NCI-H146 (cell line): ENCODE data around the gene RNASEH2C.
A peak's percentile ranks its signal among the peaks of the same experiment; 100 is the strongest.
"Not testable (repeated sequence)": the region's sequence is repeated elsewhere in the genome, so short reads cannot be mapped to it uniquely, and the experiment has no call there.

Source experiments
- DNase-seq: peaks from one replicate; lab custom pipeline; 2025; lab: John Stamatoyannopoulos, UW

Gene RNASEH2C

DNA sequence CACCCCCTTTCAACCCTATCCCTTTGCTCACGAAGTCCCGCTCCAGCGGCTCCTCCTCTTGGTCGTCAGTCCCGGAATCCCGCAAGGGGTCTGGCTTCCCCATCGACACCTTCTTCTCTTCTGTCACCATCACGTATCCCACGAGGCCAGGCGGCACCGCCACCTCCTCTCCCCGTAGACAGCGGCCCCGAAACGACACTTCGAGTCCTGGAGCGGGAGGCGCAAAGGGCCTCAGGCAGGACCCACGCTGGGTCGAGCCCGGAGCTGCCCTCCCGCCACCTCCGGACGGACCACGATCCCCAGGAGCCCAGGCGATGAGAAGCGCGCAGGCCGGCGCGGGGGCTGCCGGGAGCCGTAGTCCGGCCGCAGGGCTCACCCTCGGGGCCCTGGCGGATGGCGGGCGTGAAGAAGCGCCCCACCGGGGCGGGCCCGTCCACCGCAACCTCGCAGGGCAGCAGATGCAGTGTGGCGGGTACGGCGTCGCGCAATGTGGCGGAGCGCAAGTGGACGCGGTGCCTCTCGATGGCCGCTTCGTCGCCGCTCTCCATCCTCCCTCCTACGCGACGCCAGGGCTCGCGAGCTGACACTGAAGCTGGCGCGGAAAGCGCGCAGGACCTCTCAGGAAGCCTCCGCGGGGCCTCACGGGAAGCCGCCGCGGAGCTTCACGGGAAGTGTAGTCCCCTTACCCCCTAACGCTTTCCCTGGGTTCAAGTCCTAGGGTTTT, at the start of gene RNASEH2C:
Gene RNASEH2C, minus strand, starts transcription at position 588 of the 724 bp plus-strand sequence. Its CDS starts 40 bp downstream, at position 548.
- peak; percentile 81 for DNase-seq

DNA sequence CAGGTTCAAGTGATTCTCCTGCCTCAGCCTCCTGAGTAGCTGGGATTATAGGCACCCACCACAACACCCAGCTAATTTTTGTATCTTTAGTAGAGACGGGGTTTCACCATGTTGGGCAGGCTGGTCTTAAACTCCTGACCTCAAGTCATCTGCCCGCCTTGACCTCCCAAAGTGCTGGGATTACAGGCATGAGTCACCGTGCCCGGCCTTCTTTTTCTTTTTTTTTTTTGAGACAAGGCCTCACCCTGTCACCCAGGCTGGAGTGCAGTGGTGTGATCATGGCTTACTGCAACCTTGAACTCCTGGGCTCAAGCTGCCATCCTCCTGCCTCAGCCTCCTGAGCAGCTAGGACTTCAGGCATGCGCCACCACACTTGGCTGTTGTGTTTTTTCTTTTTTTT, 47.2 kb upstream of the RNASEH2C start:
- not testable (repeated sequence) for DNase-seq

DNA sequence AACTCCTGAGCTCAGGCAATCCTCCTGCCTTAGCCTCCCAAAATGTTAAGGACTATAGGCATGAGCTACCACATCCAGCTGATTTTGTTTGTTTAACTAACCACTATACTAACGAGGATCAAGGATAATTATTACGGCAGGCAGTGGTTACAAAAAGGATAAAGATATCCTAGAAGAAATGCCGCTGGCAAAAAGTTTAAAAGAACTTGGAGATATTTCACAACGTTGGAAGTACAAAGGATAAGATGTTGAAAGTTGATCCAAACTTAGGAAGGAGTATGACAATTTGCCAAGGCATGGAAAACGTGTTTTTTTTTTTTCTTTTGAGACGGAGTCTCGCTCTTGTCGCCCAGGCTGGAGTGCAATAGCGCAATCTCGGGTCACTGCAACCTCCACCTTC, 46.8 kb upstream of the RNASEH2C start:
- DNase-seq = no peak

DNA sequence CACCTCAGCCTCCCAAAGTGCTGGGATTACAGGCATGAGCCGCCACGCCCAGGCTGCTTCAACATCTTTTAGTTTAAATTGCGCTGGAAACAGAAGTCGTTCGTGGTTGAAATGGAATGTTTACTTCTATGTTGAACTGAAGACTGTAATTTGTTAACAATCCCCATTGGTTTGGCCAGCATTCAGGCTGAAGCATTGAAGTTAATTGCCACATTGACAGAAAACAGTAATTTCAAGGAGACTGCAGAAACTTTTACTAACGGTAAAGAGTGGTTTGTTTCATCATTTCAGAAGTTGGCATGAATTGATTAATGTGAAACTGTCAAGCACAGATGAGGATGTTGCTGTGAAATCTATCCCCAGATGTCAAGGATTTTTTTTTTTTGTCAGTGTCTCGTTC, 45.9 kb upstream of the RNASEH2C start:
- DNase-seq = no peak

DNA sequence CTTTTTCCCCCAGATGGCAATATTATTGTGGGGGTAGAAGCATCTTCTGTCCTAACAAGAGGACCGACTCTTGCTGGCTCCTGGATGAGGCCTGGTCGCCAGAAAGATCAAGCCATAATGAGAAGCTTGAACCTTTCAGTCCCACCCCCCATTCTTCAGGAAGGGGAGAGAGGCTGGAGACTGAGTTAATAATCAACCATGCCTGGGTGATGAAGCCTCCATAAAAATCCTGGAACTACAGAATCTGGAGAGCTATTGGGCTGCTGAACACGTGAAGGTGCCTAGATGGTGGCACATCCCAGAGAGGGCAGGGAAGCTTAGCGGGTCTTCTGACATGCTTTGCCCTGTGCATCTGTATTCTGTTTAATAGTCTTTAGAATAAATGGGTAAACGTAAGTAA, 43.8 kb upstream of the RNASEH2C start:
- DNase-seq = no peak

DNA sequence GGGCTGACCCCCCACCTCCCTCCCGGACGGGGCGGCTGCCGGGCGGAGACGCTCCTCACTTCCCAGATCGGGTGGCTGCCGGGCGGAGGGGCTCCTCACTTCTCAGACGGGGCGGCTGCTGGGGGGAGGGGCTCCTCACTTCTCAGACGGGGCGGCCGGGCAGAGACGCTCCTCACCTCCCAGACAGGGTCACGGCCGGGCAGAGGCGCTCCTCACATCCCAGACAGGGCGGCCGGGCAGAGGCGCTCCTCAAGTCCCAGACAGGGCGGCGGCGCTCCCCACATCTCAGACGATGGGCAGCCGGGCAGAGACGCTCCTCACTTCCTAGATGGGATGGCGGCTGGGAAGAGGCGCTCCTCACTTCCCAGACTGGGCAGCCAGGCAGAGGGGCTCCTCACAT, 42.2 kb upstream of the RNASEH2C start:
- DNase-seq = not testable (repeated sequence)

DNA sequence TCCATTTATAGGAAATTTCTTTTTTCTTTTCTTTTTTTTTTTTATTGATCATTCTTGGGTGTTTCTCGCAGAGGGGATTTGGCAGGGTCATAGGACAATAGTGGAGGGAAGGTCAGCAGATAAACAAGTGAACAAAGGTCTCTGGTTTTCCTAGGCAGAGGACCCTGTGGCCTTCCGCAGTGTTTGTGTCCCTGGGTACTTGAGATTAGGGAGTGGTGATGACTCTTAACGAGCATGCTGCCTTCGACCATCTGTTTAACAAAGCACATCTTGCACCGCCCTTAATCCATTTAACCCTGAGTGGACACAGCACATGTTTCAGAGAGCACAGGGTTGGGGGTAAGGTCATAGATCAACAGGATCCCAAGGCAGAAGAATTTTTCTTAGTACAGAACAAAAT, 41.6 kb upstream of the RNASEH2C start:
- not testable (repeated sequence) for DNase-seq

DNA sequence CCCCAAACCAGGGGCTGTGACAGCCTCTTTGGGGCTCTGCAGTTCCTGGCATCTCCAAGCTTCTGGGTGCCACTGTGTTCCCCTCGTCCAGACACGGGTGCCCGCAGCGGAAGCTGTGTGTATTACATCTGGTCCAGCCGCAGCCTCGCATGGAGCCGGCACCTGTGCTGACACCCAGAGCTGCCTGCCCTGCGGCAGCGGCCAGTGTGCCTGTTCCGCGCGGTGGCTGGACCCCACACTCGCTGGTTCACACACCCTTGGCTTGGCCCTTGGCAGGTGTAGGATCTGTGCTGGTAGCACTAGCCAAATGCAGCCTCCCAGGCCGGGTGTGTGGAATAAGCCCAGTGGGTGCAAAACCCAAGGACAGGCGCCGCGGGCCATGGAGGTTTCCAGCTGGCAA, 24.5 kb upstream of the RNASEH2C start:
- peak; percentile 28 for DNase-seq

DNA sequence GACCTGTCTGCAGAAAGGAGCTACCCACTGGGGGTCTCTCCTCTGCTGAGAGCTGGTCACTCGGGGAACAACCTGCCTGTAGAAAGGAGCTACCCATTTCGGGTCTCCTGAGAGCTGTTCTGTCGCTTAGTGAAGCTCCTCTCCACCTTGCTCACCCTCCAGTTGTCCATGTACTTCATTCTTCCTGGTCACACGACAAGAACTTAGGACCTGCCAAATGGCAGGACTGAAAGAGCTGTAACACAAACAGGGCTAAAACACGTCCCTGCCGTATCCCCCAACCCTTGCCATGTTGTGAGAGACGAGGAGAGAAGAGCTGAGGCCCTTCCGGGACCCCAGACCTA, 24.1 kb upstream of the RNASEH2C start:
- DNase-seq = no peak

DNA sequence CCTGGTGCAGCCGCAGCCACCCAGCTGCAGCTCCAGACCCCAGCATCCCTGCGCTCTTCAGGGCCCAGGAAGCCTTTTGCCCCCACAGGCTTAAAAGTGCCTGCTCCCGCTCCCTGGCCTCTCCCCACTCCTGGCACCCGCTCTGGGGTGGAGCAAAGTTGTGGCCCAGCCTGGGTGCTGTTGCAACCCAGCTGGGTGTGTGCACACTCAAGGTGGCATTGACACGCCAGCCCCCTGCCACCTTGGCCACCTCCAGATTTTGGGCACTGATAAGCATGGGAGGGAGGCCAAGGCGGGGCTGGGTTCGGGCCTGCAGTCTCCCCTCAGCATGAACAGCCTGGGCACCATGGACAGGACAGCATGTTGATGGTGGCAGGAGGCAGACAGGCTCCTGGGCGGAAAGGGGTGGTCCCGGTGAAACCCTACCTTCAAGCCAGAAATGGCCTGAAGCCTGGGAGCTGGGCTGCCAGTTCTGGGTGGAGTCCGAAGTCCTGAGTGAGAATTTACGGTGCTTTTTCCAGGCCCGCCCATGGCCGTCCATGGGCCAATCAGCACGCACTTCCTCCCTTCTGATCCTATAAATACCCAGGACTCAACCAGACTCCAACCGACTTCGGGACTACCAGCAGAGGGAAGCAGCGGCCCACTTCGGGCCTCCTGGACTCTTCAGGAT, 23.6 kb upstream of the RNASEH2C start:
- DNase-seq = peak; percentile 63

DNA sequence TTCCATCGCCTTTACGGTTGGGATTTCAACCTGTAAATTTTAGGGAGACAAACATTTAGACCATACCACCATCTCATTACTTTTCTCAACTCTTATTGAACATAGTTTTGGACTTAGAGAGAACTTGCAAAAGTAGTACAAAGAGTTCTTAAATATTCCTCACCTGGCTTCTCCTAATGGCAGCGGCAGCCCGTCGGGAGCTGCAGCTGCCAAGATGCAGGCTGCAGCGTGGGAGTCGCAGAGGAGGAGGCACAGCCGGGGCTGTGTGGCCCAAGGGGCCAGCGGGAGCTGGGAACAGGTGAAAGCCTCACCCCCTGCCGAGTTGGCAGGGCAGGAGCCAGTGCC, 23.1 kb upstream of the RNASEH2C start:
- peak; percentile 57 for DNase-seq

DNA sequence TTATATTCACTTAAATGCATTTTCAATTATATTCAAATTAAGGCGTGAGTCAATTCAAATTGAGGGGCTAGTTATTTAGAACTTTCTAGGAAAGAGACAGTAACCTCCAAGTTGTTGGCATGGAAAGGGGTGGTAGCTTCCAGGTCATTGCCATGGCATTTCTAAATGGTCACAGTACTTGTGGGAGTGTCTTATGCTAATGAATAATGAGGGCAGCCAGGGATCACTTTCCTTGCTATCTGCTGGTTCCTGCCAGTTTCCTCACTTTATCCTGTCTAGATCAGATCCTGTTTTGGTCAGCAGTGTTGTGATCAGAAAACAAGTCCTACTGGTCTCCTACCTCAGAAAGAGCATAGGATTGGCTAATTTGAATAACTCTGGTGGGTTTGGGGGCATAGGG, 21.8 kb upstream of the RNASEH2C start:
- DNase-seq = no peak

DNA sequence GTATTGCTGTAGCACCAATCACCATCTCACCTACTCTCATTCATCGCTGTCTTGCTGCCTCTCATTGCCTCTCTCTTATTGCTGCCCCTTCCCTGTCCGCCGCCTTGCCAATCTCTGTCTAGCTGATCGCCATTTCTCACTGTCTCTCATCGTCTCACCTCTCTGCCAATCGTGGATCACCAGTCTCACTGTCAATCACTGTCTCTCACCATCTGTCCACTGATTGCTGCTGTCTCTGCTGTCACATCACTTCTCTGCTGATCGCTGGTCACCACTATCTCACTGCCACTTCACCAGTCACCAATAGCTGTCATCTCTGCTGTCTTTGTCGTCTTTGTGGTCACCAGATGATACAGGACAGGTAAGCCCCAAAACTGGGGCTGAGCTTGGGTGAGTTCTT, 20.6 kb upstream of the RNASEH2C start:
- DNase-seq = no peak

DNA sequence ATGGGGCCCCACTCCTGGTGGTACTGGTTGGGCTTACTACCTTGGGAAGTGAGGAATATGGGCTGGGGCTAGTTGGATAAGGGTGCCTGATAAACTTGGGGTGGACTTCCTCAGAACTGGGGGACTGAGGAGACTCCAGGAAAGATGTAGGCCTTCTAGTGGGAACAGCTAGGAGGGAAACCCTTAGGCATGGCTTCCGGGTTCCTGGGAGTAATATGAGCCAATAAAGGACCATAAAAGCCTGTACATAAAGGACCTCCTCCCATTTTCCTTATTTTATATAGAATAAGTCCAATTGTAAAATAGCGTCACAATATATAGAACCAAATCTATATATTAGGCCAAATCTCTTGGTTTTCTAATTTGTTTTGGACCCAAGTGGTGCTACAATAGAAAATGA, 18.4 kb upstream of the RNASEH2C start:
- no peak for DNase-seq

DNA sequence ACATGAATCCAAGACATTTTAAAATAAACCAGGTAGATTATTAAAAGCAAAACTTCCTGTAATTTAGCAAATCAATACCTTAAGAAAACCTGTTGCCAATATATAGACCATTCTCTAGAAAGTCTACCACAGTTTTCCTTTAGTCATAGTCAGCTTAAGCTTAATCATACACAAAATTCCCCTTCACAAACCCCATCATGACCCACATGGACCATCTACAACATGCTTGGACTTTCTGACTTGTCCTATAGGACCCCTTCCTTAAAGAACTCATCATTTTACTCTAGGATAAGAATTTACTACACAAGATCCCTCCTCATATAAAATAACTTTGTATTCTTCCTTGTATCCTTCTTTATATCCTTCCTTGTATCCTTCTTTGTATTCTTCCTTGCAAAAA, 16.2 kb upstream of the RNASEH2C start:
- no peak for DNase-seq

DNA sequence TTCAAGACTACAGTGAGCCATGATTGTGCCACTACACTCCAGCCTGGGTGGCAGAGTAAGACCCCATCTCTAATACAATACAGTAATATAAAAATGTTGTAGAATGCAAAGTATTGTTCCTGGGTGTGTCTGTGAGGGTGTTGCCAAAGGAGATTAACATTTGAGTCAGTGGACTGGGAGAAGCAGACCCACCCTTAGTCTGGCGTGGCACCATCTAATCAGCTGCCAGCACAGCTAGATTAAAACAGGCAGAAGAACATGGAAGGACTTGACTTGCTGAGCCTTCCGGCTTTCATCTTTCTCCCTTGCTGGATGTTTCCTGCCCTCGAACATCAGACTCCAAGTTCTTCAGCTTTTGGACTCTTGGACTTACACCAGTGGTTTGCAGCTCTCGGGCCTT, 14.5 kb upstream of the RNASEH2C start:
- DNase-seq = not testable (repeated sequence)

DNA sequence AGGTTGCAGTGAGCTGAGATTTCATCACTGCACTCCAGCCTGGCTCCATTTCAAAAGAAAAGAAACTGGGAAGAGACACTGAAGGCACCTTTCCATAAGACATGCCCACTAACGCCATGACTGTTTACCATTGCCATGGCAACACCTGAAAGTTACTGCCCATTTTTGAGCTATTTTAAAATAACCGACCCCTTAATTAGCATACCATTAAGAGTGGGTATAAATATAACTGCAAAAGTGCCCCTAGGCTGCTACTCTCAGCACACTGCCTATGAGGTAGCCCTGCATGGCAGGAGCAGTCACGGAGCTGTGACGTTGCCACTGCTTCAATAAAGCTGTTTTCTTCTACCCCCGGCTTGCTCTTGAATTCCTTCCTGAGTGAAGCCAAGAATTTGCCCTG, 9.9 kb upstream of the RNASEH2C start:
- no peak for DNase-seq

DNA sequence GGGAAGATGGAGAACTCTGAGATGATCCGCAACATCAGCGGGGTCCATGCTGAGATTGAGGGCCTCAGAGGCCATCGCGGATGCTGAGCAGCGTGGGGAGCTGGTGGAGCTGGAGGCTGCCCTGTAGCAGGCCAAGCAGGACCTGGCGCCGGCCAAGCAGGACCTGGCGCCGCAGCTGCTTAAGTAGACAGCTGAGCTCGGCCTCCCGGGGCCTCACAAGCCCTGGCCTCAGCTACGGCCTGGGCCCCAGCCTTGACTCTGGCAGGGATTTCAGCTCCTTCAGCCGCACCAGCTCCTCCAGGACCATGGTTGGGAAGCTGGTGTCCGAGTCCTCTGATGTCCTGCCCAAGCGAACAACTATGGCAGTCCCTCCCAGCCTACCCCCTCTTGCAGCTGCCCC, 7.3 kb upstream of the RNASEH2C start:
- DNase-seq = no peak

DNA sequence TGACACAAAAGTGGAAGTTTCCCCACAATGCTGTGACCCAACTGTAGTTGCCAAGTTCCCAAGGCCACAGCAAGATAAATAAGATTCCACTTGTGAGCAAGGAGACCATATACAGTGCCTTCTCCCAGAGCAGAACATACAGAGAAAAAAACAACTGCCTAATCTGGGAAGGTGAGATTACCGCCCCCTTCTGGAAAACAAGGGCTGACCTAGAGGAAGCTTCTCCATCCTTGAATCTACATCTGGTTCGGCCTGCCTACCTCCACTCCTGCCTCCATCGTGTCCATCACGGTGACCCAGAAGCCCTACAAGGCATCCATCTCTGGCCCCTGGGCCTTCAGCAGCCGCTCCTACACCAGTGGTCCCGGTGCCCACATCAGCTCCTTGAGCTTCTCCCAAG, 6.1 kb upstream of the RNASEH2C start:
- DNase-seq = no peak

DNA sequence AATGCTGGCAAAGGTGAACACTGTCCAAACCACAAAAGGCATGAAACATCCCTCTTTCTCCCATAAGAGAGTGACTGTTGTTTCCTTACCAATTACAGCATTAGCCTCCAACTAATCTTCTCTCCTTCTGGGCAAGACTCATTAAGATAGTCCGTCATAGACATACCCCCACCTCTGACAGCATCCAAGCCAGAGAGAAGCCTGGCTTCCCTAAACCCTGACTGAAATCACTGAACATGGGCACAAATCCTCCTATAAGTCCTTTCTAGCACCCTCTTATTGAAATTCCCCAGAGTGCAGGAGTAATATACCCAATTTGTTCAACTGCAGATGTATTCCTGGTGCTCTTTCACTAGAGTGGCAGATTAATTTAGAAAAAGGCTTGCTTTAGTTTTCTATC, 1.7 kb upstream of the RNASEH2C start:
- no peak for DNase-seq

DNA sequence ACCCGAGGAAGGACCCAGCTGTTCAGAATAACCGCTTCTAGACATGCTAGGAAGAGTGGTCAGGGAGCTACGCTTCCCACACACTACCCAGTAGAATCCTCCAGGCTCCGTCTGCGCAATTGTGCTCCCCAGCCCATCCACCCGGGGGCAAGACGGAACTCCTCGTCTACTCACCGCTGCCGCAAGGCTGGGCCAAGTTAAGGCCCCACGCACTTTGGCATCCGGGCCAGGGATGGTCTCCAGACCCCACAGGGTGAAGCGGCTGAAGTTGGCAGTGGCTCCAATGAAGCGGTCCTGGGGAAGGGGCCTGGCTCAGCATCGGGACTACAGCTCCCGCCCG, 757 bp downstream of the RNASEH2C start:
- no peak for DNase-seq

DNA sequence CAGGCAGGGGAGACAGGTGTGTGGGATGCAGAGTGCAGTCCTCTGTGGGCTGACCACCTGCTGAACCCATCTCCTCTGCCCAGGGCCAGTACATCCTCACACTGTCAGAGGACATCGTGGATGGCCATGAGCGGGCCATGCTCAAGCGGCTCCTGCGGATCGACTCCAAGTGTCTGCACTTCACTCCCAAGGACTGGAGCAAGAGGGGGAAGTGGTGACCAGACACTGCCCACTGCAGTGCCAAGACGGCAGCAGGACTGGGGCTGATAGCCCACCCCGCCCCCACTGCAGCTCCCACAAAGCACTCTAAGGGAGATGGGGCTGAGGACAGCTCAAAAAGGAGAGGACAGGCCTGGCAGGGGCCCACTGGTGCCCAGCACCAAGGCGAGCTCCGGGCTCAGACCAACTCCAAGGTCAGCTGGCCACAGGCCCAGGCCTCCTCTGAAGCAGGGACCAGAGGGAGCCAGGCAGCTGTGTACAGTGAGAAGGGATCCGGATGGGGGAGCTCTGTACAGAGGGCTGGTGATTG, 1.6 kb downstream of the RNASEH2C start:
- DNase-seq = no peak

DNA sequence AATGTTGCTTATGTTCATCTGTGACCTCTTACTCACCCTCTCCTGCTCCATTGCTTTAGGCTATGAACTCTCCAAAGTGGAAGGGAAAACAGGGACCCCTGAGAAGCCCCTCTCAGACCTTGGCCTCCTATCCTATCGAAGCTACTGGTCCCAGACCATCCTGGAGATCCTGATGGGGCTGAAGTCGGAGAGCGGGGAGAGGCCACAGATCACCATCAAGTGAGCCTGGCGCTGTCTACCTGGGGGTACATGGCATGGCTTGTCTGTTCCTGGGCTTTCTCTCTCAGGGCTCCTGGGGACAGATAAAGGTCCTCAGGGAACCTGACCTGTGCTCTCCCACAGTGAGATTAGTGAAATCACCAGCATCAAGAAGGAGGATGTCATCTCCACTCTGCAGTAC, 2.1 kb downstream of the RNASEH2C start:
- DNase-seq = no peak

DNA sequence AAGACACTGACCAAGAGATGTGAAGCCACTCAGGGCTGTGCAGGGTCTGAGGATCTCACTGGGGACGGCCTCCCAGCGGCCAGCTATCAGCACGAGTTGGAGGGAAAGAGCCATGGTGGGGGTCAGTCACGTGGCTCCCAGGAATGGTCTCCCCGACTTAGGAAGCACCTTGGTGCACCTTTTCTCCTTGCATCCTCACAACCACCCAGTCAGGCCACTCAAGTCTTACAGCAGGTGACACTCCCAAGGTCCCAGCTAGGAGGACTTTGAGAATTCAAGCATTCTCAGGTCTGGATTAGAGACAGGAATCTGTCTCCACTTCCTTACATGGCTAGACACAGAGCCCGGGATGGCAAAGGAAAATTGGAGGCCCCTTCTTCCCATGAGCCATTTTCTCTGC, 2.7 kb downstream of the RNASEH2C start:
- DNase-seq = no peak
